HTERT RPE-1 (cell line): ENCODE measurements around the gene SACS.
"Not testable (repeated sequence)": the region's sequence is repeated elsewhere in the genome, so short reads cannot be mapped to it uniquely, and the experiment has no call there.

Experiments used
- in situ Hi-C: fragments of 300-500 bp; cut with MboI; formaldehyde crosslinking; loops from 4 replicates; pipeline ENCODE4 v1.14.3; 2020; ENCODE audit warnings: low sequenced_read_pairs

Gene SACS

DNA sequence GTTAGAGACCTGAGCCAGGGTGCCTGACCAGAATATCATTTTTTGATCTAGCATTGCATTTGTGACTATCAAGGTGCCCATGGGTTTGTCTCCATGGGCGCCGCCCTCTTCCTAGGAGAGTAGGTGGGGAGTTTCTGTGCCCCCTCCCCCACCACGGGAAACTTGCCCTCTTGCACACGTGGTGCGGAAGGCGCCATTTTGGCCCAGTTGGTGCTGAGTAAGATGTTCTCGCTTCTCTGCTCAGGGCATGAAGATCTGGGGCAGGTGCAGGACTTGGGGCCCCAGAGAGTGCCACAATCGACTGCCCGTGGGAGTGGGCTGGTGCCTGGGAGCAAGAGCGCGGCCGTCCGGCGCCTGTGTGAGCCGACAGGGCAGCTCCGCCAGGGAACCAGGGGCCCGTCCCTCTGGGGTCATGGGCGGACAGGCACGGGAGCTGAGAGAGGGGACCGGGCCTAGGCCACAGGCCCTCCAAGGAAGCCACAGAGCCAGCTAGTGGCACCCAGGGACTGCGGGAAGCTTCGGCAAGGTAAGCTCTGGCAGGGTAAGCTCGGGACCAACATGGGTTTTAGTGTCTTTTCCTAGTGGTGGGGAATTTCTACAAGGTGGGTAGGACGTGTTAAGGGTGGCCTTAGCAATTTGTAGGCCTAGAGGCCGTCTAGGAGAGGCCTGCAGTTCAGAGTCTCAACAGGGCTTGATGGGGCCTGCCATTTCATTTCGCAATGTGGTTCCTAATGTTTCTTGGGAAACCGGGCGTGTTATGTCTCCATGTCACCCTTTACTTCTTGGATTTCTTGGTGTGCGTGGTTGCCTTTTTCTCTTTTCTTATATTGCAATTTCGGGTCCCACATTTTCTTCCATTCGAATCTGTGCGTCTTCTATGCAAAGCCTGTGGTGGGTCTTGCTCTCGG, 14.5 kb downstream of the SACS start:
- in situ Hi-C loops = no loop called here

- in situ Hi-C loops = no loop called here
Measured at GRCh38 chr13:23414682-23415081, 18.8 kb downstream of the SACS start.

DNA sequence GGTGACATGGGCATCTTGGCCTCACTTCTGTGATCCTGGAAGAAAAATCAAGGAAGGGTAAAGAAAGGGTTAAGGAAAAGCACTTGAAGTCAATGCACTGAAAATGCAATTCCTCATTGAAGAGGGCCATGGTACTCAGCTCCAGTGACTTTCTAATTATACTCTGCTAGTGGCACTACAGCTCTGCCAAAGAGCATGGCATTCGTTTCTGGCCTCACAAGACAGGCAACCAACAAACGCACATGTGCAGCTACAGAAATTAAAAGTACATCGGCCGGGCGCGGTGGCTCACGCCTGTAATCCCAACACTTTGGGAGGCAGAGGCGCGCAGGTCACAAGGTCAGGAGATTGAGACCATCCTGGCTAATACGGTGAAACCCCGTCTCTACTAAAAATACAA, 21.8 kb downstream of the SACS start:
- in situ Hi-C loops = no loop called here

- in situ Hi-C loops = no loop called here
Measured at GRCh38 chr13:23411220-23411619, 22.3 kb downstream of the SACS start.

DNA sequence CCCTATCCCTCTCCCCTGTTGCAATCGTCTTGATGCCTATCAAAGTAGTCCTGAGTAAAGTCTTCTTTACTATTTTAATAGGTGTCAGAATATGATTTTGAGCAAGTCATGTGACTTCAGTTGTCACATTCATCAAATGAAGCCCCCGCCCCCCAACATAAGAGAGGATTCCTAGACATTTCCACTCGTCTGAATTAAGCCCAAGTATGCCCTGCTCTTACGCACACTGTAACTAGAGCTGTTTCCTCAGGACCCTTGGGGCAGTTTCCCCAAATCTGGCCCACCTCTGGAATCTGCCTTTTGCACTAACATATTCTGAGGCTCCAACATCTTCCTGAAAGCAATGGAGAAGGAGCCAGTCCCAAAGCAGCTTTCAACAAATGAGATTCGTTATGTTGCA, 25.5 kb downstream of the SACS start:
- in situ Hi-C loops = no loop called here

GRCh38 chr13:23401156-23401555, 32.3 kb downstream of the SACS start:
- in situ Hi-C loops = not testable (repeated sequence)

GRCh38 chr13:23399347-23399746, 34.2 kb downstream of the SACS start:
- in situ Hi-C loops = no loop called here

DNA sequence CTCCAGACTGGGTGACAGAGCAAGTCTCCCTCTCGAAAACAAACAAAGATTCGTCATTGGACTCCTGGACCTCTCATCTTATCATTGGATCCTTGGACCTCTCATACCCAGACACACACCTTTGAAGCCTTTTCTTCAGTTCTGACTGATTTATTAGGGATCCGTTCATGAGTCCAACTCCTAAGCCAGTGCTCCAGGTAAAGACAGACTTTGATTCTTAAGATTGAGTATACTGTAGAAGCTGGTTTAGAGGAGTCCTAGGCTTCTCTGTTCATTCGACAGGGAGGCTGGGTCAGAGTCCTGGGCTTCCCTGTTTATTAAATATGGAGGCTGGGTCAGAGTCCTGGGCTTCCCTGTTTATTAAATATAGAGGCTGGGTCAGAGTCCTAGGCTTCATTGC, 38.7 kb downstream of the SACS start:
- in situ Hi-C loops = no loop called here

DNA sequence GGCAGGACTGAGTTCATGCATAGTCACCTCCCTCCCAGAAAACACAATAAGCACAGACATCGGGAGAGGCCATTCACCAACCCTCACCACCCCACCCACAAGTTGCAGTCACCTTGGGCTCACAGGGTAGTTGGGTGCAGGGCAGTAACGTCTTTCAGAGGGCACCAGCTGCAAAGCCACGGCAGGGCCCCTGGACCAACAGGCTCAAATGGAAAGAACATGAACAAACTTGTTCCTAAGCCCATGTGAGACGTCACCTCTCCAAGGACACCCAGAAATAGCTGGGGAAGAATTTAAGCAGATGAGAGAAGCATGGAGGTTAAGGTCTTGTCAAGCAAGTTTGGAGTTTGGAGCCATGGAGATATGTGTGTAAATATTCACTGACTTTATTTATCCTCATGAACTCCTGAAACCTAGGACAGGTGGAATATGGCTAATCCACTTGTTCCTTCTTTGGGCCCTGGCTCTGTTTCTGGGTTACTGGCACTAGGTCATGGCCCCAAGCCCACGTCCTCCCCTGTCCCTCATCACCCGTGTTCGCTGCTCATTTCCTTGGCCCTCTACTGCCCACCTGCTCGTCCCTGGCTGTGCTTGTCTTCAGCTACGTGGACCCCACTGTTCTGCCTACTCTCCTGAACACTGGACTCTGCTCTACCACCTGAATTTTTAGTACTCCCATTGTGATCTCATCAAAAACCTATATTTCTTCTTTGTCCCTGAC, 40.4 kb downstream of the SACS start:
- in situ Hi-C loops = no loop called here

DNA sequence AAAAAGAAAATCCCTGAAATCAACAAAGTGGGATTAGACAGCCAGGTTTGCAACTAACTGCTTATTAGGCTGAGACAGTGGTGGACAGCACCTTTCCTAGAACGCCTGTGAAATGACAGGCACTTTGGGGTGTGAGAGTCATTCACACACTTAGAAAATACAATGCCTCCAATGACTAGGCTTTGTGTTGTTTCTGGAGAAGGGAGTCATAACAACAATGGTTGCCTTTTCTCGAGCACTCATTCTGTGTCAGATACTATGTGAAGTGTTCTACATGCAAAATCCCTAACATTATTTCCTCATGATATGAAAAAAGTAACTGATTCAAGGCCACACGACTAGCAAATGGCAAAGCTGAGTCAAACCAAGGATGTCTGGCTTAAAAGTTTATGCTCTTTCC, 41.2 kb downstream of the SACS start:
- in situ Hi-C loops = no loop called here

GRCh38 chr13:23391752-23392151, 41.8 kb downstream of the SACS start:
- in situ Hi-C loops = no loop called here

GRCh38 chr13:23386533-23386932, 47.0 kb downstream of the SACS start:
- in situ Hi-C loops = no loop called here

GRCh38 chr13:23385931-23386330, 47.6 kb downstream of the SACS start:
- in situ Hi-C loops = no loop called here

DNA sequence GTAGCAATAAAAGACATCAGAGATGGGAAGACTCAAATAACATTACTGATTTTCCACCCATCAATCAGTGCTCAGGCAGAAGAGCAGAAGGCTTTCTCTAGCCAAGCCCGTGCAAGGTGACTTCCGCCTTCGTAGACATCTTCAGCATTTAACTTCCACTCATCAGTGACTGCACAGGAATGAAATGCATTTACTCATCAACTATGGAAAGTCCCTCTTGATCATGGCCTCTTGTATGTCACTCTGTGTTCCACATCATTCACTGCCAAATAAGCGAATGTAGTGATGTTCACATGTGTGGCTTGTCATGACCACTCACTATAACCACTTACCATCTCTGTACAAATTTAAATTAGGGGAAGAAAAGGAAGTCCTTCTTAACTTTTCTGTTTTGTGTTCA, 49.4 kb downstream of the SACS start:
- in situ Hi-C loops = no loop called here

GRCh38 chr13:23383151-23383550, 50.4 kb downstream of the SACS start:
- in situ Hi-C loops = no loop called here

DNA sequence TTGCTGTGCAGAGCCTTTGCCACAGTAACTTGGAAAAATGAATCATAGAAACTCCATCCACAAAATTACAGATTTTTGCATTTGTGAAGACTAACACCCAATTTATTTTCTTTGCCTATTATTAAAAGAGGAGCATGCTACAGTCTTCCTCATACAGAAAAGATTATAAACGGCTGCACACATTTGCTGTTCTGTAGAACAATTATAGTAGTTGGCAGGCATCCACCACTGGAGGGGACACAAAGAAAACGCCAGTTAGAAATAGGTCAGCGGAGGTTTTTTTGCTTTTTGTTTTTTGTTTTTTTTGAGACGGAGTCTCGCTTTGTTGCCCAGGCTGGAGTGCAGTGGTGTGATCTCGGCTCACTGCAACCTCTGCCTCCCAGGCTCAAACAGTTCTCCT, 51.6 kb downstream of the SACS start:
- in situ Hi-C loops = no loop called here

- in situ Hi-C loops = no loop called here
Measured at GRCh38 chr13:23380534-23380933, 53.0 kb downstream of the SACS start.

GRCh38 chr13:23377983-23378632, 55.4 kb downstream of the SACS start:
- in situ Hi-C loops = no loop called here

DNA sequence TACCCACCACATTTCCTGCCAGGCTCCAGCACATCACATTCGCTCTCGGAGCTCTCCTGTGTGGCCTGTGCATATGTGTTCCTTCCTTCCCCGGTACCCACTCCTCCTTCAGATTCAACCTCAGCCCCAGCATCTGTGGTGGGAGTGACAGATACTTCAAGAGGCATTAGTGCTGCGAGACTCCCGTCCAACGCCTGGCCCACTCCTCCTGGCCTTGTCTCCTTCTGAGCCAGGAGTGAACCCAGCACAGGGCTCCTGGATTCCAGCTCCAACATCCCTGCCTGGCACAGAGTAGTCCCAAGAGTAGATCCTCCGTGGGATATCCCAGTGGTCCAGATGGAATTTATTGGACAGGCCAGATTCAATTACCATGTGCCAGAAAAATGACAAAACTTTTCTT, 55.9 kb downstream of the SACS start:
- in situ Hi-C loops = no loop called here

DNA sequence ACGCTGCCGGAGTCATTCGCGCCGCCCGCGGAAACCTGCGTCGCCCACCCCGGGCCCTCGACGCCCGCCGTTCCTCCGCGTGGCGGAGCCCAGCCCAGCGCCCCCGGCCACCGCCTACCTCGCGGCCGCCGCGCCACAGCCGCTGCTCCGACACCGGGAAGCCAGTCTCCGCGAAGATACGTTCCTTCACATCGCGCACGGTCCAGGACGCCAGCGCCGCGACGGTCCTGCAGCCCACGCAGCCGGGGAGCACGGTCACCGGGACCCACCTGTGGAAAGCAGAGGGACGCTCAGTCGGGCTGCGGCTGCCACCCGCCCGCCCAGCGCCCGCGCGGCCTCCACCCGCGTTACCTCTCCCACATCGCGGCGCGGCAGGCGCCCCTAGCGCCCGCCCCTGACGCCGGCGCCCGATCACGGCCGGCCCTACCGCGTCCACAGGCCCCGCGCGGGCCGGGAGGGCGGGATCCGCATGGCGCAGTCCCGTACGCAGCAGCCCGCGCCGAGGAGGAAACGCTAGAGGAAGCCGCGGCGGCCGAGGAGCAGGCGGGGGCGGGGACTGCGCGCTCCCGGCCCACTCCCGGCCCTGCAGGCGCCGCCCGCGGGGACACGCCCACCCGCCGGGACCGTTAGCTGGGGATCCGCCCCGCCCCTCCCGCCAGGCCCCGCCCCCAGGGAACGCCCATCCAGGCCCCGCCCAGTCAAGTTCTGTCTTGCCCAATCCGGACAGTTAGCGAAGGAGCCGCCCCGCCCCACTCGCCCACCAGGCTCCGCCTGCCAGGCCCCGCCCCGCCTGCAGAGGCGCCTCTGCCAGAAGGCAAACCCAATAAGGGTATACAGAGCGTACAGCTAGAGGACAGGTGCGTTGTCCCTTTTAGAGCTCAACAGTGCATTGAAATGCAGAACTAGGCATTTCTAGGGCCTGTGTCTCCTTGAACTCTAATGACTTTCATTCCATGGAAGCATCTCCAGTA, 58.2 kb downstream of the SACS start:
- in situ Hi-C loops = no loop called here
